HuH-7.5 (cell line): Measurements from ENCODE around the gene AKR1D1.
"Not testable (repeated sequence)": the region's sequence is repeated elsewhere in the genome, so short reads cannot be mapped to it uniquely, and the experiment has no call there.

Experiments used
- DNase-seq: peaks from one replicate; pipeline ENCODE4 v3.0.0; 2011; ENCODE audit warnings: low spot score

AKR1D1 gene, protein sequence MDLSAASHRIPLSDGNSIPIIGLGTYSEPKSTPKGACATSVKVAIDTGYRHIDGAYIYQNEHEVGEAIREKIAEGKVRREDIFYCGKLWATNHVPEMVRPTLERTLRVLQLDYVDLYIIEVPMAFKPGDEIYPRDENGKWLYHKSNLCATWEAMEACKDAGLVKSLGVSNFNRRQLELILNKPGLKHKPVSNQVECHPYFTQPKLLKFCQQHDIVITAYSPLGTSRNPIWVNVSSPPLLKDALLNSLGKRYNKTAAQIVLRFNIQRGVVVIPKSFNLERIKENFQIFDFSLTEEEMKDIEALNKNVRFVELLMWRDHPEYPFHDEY

DNA sequence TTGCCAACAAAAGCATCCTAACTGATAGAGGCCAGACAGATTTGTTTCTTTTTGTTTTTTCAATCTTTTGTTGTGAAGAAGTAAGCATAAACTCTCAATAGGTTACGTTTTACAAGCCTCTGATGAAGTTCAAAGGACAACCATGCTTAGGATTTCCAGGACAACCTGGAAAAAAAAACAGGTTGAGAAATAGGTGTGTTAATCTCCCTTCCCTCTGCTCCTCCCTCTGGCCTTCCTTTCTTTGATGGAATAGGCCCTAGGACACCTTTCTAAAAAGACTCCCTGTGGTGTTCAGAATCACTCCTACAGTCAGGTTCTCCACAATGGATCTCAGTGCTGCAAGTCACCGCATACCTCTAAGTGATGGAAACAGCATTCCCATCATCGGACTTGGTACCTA, at the start of gene AKR1D1:
Gene AKR1D1 (plus strand): TSS at position 264 of the 400 bp plus-strand sequence. CDS start 60 bp downstream, at position 324.
- no peak for DNase-seq

DNA sequence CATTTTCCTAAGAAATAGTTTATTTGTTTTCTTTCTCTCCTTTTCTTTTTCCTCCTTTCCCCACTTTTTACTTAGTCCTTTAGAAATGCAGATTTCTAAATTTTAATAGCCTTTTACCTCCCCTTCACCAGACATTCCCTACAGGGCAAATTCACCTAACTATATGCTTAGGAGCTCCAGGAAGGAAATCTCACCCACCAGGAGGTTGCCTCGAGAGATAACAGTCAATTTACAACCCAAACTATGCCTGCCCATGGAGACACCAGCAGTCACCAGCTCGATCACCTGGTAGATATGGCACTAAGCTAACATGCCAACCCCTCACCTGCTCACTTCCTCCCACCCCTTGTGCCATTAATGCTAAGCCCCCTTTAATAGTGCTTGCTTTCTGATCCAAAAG, 49.2 kb upstream of the AKR1D1 start:
- no peak for DNase-seq

DNA sequence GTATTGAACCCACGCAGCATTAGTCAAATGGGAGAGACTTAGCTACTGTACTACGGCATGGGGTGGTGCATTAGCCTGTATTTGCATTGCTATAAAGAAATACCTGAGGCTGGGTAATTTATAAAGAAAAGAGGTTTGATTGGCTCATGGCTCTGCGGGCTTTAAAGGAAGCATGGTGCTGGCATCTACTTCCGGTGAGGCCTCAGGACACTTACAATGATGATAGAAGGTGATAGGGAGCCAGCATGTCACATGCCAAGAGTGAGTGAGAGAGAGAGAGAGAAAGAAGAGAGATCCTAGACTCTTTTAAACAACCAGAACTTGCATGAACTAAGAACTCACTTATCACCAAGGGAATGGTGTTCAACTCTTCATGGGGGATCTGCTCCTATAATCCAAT, 47.1 kb upstream of the AKR1D1 start:
- no peak for DNase-seq

DNA sequence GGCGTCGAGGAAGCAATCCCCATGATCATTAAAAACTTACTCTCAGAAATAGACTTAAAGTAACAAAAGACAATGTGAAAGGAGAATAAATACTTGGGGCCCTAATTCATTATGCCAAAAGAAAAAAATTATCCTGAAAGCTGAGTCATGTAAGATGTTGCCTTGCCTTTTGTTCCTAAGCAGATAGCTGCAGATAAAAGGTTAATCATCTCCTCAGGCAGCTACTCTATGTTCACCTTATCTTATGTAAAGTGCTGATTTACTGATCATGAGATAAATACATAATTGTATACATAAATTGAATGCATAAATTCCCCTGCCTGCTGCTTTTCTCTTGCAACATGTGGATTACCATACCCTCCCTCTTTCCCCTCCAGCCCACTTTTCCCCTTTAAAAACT, 46.3 kb upstream of the AKR1D1 start:
- DNase-seq, result no peak

DNA sequence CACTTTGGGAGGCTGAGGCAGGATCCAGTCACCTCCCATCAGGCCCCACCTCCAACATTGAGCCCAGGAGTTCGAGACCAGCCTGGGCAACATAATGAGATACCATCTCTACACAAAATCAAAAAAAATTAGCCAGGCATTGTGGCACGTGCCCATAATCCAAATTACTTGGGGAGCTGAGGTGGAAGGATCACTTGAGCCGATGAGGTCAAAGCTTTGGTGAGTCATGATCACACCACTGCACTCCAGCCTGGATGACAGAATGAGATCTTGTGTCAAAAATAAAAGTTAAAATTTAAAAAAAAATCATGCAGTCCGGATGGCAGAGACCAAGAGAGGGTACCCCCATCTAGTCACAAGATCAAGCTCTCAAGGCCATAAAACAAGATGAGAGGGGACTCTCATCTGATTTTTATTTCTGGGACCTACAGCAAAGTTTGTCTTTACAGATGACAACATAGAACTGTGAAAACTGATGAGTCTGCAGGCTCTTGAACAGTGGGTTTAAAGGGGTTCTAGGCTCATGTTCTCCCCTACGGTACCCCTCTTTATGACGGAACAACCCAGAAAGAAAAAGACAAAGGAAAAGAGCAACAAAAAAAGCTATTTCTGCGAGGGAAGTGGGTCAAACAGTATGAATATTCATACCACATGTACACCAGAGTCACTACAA, 45.4 kb upstream of the AKR1D1 start:
- no peak for DNase-seq

DNA sequence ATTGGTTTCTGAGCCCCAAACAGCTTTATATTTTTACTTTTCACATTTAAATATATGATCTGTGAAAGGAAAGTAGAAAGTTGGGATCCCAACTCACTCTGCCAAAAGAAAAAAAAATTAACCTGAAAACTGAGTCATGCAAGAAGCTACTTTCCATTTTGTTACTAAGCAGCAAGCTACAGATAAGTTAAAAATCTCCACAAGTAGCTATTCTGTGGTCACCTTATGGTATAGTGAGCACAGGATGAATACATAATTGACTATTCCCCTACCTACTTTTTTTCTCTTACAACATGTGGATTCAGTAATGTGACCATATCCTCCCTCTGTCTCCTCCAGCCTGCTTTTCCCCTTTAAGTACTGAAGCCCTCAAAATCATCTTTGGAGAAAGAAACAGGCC, 44.1 kb upstream of the AKR1D1 start:
- no peak for DNase-seq

DNA sequence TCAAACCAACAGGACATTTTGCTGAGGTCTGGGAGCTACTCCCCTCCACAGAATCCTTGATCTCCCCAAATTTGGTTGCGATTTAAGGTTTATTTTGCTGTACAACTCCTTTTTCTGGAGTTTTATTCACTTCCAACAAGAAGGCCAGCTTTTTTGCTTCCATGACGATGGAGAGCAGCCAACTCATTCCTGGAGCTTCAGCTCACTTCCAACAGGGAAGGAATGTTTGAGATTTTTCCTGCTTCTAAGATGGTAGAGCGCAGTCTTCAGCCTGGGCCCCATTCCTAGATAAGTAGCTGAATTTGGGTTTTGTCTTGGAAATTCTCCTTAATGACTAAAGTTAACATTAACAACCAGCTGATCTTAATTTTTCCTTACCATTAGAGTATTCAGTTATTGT, 43.5 kb upstream of the AKR1D1 start:
- no peak for DNase-seq

DNA sequence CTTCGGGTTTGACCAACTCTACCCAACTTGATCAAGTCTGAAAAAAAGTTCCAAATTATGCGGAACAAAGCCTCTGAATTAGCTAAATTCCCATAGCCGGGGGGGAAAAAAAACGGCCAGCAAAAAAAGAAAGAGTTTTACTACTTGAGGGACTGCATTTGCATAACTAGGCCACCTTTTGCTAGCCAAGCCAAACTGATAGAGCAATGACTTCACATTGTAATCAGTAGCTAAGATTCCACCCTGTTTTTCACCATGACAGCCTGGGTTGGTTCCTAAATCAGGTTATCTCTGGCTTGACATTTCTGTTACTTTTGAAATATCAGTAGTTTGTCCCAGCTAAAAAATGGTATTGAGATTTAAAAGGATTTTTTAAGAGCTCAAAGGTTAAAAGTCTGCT, 43.0 kb upstream of the AKR1D1 start:
- DNase-seq, result no peak

DNA sequence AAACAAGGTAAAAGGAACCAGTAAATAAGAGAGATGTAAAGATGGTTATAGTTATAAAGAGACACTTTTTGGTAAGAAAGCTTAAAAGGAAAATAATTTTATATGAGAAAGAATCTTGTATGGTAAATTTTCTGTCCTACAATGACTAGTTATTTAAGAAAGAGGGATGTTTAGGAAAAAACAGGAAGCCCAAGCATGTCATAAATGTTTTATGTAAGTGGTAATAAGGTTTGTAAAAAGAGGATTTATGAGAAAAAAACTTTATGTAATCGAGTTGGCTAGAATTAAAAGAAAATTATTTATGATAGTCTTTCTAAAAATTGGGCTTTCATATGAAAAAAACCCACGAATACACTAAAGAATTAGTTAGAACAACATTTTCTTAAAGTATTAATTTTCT, 40.1 kb upstream of the AKR1D1 start:
- no peak for DNase-seq

DNA sequence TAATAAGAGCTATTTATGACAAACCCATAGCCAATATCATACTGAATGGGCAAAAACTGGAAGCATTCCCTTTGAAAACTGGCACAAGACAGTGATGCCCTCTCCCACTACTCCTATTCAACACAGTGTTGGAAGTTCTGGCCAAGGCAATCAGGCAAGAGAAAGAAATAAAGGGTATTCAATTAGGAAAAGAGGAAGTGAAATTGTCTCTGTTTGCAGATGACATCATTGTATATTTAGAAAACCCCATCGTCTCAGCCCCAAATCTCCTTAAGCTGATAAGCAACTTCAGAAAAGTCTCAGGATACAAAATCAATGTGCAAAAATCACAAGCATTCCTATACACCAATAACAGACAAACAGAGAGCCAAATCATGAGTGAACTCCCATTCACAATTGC, 36.2 kb upstream of the AKR1D1 start:
- DNase-seq, result not testable (repeated sequence)

DNA sequence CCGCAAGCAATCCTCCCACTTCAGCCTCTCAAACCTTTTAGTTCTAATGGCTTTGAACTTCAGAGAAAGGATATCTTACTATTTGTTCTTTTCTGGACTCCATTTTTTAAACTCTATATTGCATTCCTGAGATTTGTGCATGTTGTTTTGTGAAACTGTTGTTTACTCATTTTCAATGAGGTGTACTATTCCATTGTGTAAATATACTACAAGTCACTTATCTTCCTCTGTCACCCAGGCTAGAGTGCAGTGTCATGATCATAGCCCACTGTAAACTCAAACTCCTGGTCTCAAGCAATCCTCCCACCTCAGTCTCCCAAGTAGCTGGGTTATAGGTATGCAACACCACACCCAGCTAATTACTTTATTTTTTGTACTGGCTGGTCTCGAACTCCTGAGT, 31.4 kb upstream of the AKR1D1 start:
- DNase-seq, result no peak

DNA sequence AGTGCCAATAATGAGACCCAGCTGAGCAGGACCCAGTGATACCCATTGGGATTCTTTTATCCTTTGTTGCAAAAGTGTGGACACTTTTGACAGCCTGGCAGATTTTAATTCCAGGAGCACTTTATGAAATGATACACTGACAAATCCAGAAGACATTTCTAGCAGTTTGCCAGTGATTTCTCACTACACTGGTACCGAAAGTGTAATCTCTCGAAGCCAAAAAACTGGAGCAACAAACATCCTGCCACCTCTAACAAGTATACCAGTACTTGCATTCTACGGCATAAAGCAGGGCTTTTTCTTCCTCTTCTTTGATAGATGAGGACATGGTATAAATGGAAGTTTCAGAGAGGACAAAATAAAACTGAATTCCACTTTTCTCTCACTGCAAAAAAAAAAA, 28.4 kb upstream of the AKR1D1 start:
- DNase-seq, result no peak

DNA sequence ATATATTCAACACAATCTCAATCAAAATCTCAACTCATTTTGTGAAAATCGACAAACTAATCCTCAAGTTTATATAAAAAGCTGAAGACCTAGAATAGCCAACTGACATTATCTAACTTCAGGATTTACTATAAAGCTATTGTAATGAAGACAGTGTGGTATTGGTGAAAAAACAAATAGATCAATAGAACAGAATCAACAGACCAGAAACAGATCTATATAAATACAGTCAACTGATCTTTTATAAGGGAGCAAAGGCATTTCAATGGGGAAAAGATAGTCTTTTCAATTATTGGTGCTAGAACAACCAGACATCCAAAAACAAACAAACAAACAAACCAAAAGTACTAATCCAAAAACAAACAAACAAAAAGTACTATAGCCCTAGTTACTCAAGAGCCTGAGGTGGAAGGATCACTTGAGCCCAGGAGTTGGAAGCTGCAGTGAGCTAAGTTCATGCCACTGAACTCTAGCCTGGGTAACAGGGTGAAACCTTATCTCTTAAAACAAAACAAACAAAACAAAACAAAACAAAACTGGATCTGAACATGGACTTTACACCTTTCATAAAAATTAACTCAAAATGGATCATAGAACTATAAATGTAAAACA, 26.6 kb upstream of the AKR1D1 start:
- DNase-seq, result no peak

DNA sequence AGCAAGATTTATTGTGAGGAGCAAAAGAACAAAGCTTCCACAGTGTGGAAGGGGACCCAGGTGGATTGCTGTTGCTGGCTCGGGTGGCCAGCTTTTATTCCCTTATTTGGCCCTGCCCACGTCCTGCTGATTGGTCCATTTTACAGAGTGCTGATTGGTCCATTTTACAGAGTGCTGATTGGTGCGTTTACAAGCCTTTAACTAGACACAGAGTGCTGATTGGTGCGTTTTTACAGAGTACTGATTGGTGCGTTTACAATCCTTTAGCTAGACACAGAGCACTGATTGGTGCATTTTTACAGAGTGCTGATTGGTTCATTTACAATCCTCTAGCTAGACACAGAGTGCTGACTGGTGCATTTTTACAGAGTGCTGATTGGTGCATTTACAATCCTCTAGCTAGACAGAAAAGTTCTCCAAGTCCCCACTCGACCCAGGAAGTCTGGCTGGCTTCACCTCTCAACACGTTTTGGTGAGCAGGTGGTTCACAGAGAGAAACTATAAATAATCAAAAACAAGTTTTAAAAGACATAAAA, 24.5 kb upstream of the AKR1D1 start:
- DNase-seq, result not testable (repeated sequence)

DNA sequence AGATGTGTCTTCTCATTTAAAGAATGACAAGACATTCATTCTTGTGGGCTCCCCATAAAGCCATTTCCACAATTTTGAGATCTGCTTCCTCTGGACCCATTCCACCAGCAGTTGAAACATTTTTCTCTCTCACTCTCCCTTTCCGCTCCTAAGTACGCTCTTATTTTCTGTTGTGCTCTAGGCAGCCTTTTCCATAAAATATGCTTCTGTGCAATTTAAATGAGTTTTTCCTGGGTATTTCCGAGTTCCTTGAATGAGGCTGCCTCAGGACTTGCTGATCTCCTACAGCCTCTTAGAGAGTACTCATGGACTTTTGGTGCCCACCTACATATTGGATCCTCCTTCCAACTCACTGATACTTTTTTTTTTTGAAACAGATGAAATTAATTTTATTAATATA, 23.6 kb upstream of the AKR1D1 start:
- no peak for DNase-seq

DNA sequence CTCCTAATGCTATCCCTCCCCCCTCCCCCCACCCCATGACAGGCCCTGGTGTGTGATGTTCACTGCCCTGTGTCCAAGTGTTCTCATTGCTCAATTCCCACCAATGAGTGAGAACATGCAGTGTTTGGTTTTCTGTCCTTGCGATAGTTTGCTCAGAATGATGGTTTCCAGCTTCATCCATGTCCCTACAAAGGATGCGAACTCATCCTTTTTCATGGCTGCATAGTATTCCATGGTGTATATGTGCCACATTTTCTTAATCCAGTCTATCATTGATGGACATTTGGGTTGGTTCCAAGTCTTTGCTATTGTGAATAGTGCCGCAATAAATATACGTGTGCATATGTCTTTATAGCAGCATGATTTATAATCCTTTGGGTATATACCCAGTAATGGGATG, 20.6 kb upstream of the AKR1D1 start:
- DNase-seq, result not testable (repeated sequence)

DNA sequence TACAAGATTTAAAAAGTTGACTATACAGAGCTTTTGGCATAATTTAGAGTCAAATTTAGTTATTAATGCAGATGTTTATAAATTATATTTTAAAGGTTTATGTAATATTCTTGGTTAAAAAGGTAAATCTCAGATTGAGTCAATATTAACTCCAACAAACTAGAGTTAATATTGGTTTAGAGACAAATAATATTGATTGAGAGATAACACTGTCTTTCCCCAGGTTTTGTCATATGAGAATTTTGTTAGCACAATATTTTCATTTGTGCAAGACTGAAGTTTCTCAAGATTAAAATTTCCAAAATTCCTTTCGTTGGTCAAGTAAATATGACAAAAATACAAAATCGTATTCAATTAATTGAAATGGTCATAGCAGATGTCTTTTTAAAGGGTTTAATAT, 12.9 kb upstream of the AKR1D1 start:
- no peak for DNase-seq

DNA sequence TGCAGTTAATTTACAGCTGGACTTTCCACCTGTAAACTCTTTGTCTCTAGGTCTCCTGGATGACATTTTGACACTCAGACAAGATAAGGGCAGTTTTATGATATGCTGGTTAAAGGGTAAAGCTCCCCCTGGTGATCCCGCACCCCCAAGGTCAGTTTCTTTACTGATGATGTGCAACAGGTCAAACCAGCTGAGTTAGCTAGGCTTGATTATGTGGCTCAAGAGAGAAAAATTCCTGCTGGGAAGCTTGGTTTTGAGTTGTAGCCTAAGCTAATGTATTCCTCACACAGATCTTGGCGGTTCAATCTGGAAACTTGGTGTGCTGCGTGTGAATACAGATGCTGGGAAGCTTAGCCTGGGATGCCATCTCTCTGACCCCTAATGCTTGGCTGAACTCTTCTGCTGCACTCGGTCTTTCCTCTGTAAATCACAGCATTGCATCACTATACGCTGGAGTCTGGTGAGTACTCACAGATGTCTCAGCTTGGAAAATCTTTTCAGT, 11.4 kb upstream of the AKR1D1 start:
- DNase-seq, result no peak

DNA sequence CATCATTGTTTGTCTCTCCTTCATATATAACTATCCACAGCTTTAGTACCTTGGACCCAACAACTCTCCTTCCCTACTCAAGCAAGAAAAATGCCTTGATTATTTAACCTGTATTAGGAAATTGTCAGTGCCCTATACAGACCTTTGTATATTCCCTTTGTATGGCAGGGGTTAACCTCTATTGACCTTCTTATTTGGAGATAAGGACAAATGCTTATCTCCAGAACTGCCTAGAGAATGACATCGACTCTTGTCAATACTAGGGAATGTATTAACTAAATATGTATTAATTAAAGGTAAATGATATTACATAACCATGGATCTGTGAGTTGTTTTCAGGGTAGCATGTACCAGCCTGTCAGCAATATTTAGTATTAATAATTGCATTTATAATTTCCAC, 10.4 kb upstream of the AKR1D1 start:
- DNase-seq, result no peak

DNA sequence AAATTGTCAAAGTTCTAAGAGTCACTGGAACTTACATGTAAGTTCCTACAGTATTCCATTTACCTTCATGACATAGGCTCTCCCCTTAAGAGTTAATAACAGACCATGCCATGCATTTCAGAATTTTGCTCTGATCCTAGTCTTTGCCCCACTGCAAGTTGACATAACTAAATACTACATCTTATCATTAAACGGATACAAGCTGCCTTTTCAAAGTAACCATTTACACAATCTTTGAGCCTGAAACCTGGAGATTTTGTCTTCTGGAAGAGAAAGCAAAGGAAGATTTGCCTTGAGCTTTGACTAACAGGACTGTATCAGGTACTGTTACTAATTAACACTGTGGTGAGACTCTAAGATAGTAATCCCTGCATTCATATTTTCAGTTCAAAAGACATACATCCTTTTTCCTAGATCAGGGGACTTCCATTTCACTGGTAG, 9.3 kb upstream of the AKR1D1 start:
- no peak for DNase-seq

DNA sequence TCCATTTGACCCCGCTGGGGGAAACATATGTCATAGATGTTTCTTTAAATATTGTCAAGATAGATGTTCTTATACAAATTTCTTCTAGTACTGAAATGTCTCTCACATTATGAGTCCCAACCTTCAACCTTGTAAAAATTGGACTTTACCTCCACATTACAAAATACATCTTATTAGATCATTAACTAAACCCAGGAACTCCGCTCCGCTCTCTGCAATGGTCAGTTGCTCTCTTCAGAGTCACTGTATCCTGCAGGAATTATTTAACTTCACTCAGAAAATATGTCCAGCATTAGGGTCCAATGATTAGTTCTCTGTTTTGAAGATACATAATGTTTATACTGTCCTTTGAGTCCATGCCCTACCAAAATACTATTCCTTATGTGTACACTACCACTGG, 8.5 kb upstream of the AKR1D1 start:
- DNase-seq, result no peak

DNA sequence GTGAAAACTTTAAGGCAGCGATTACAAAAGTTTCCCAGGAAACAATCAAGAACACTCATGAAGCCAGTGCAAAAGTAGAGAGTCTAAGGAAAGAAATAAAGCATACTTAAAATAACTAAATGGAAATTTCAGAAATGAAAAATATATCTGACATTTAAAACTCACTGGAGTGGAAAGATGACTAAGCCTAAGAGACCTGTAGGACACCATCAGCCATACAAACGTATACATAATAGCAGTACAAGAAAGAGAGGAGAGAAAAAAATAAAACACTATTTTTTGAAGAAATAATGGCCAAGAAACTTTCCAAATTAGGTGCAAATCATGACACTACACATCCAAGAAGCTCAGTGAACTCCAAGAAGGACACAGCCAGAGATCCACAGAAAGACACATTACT, 5.4 kb upstream of the AKR1D1 start:
- DNase-seq, result no peak

DNA sequence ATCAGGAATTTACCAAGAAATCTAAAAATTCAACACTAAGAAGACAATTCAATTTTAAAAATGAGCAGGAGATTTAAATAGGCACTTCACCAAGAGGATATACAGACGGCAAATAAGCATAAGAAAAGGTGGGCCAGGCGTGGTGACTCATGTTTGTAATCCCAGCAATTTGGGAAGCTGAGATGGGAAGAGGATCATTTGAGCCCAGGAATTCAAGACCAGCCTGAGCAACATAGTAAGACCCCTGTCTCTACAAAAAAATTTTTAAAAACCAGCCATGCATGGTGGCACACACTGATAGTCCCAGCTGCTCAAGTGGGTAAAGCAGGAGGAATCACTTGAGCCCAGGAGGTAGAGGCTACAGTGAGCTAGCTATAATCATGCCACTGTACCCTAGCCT, 3.5 kb upstream of the AKR1D1 start:
- DNase-seq, result no peak
